Measurements from ENCODE around the gene NELFA. TPM values are rescaled to one million over a fixed set of nuclear protein-coding genes. Genes with fewer than 3 reads are reported as not detected.

Gene NELFA
- total RNA-seq, 4 donors from 2014 or later, result 2.4 to 38.8 (median 18.8) TPM

DNA sequence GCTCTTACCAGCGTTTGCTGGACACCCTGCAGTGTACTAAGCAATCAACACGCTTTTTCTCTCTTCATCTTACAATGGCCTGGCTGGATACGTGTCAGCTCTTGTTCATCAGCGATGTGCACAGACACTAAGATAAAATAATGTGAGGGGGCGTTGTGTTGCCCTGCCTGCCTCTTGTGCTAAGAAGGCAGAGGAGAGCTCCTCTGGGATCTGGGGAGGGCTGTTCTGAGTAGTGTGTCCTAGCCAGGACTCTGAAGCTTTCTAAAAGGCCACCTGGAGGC, 49.7 kb downstream of the NELFA start:
- TF ChIP-seq POLR2A (IDR thresholded peaks at IDR 0.05), result no peak
- TF ChIP-seq, protein P1, sequence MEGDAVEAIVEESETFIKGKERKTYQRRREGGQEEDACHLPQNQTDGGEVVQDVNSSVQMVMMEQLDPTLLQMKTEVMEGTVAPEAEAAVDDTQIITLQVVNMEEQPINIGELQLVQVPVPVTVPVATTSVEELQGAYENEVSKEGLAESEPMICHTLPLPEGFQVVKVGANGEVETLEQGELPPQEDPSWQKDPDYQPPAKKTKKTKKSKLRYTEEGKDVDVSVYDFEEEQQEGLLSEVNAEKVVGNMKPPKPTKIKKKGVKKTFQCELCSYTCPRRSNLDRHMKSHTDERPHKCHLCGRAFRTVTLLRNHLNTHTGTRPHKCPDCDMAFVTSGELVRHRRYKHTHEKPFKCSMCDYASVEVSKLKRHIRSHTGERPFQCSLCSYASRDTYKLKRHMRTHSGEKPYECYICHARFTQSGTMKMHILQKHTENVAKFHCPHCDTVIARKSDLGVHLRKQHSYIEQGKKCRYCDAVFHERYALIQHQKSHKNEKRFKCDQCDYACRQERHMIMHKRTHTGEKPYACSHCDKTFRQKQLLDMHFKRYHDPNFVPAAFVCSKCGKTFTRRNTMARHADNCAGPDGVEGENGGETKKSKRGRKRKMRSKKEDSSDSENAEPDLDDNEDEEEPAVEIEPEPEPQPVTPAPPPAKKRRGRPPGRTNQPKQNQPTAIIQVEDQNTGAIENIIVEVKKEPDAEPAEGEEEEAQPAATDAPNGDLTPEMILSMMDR (IDR thresholded peaks at IDR 0.05), result no peak
- no peaks in the 10 kb centered on the region for H3K4me1 ChIP-seq
- H3K36me3 ChIP-seq, result no peaks in the 10 kb centered on the region
- DNase-seq, result no peak
- intact Hi-C loops (cut with DNase I; ENCODE audit: low total_unique reads), result no loop called here
- H3K27ac ChIP-seq, result no peak overlapping the region
- no peaks in the 10 kb centered on the region for H3K9me3 ChIP-seq
- H3K27me3 ChIP-seq, result no peaks in the 10 kb centered on the region
- no peak overlapping the region for H3K4me3 ChIP-seq

DNA sequence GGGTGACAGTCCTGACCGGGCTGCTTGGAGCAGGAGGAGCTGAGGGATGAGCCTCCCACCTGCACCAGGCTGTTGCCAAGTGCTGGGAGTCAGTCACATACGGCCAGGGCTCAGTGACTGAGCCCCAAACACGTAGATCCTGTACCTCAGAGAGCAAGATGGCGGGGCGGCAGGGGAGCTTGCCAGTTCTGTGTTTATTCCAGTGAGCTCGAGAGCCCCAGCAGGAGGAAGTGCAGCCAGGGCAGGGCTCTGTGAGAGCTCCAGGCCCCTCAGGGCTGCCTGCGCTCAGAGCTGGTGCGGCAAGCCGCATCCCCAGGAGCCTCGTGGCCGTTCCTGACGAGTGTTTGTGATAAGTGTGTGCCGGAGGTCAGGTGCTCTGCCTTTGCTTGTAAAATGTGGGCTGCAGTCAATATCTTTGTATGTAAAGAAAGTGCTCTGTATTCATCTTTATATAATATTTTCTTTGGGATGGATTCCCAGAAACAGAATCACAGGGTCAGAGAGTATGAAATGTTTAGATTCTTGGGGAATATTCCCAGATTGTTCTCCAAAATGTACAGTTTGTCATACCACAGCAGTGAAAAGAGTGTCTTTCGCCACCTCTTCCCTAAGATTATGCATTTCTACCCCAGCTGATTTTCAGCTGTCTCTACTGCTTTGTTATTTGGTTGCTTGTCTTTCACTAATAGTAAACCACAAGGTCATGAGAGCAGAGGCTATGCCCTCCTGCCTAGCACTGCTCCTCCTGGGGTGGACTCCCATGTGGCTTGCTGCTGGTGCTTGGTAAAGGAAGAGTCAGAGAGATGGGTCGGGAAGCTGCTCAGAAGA, 50.3 kb downstream of the NELFA start:
- no peak overlapping the region for H3K4me3 ChIP-seq
- H3K27me3 ChIP-seq, result no peaks in the 10 kb centered on the region
- no peaks in the 10 kb centered on the region for H3K4me1 ChIP-seq
- no peaks in the 10 kb centered on the region for H3K9me3 ChIP-seq
- DNase-seq, result no peak
- no peak for TF ChIP-seq POLR2A (IDR thresholded peaks at IDR 0.05)
- TF ChIP-seq, protein P1 (IDR thresholded peaks at IDR 0.05), result no peak
- no peak overlapping the region for H3K27ac ChIP-seq
- H3K36me3 ChIP-seq, result no peaks in the 10 kb centered on the region
- intact Hi-C loops (cut with DNase I; ENCODE audit: low total_unique reads), result no loop called here

DNA sequence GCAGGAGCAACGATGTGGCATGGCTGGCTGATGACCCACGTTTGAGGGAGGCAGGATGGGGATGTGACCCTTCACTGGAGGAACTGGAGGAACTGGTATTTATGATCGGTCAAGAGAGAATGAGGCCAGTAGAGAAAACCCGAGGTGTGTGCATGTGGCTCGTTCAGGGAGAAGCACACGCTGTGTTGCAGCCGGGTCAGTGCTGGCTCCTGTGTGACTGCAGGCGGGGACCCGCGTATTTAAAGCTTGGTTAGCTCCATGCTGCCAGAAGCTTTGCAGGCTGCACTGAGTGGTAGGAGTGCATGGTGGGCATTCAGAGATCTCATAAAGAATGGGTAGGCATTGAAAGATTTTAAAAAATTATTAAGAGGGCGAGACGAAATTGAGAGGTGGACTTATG, 52.1 kb downstream of the NELFA start:
- no peak for DNase-seq
- no peak for TF ChIP-seq POLR2A (IDR thresholded peaks at IDR 0.05)
- TF ChIP-seq, protein P1 (IDR thresholded peaks at IDR 0.05), result no peak
- H3K27ac ChIP-seq, result no peak overlapping the region
- no peaks in the 10 kb centered on the region for H3K4me1 ChIP-seq
- no peaks in the 10 kb centered on the region for H3K9me3 ChIP-seq
- H3K27me3 ChIP-seq, result no peaks in the 10 kb centered on the region
- intact Hi-C loops (cut with DNase I; ENCODE audit: low total_unique reads), result no loop called here
- H3K36me3 ChIP-seq, result no peaks in the 10 kb centered on the region
- H3K4me3 ChIP-seq, result no peak overlapping the region

DNA sequence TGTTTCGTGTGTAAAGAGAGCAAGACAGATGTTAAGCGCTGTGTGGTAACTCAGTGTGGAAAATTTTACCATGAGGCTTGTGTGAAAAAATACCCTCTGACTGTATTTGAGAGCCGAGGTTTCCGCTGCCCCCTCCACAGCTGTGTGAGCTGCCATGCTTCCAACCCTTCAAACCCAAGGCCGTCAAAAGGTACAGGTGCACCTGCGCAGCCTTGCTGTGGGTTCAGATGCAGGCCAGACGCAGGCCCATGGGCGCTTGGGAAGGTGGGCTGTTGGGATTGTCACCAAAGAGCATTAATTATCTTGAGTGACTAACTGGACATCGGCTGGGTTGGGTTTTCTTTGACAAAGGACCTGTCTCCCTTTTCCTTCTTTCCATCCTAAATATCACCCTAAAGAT, 55.4 kb downstream of the NELFA start:
- TF ChIP-seq POLR2A (IDR thresholded peaks at IDR 0.05), result no peak
- TF ChIP-seq, protein P1 (IDR thresholded peaks at IDR 0.05), result no peak
- Histone ChIP-seq H3K4me1 (no peaks in the 10 kb centered on the region), H3K9me3 (no peaks in the 10 kb centered on the region), H3K27me3 (no peaks in the 10 kb centered on the region), H3K27ac (no peak overlapping the region), H3K4me3 (no peak overlapping the region), H3K36me3 (no peaks in the 10 kb centered on the region)
- intact Hi-C loops (cut with DNase I; ENCODE audit: low total_unique reads), result no loop called here
- no peak for DNase-seq

DNA sequence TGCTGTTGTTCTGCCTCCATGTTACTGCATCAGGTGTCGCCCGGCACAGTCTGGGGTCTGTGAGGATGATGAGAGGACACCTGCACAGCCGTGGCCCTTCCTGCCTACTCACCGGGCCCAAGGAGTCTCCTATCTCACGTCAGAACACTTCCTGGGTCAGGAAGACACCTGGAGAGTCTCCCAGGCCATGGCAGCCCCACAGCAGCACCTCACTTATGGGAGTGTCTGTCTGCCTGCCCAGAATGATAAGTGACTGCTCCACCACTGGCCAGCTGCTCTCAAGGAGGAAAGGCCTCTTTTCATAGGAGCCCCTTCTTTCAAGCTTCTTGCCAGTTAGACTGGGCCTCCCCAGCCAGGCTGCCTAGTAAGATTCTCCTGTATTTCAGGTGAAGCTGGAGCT, 56.1 kb downstream of the NELFA start:
- intact Hi-C loops (cut with DNase I; ENCODE audit: low total_unique reads), result no loop called here
- H3K36me3 ChIP-seq, result no peaks in the 10 kb centered on the region
- no peak for DNase-seq
- H3K9me3 ChIP-seq, result no peaks in the 10 kb centered on the region
- no peaks in the 10 kb centered on the region for H3K4me1 ChIP-seq
- no peak for TF ChIP-seq POLR2A (IDR thresholded peaks at IDR 0.05)
- TF ChIP-seq, protein P1 (IDR thresholded peaks at IDR 0.05), result no peak
- H3K27ac ChIP-seq, result no peak overlapping the region
- H3K27me3 ChIP-seq, result no peaks in the 10 kb centered on the region
- no peak overlapping the region for H3K4me3 ChIP-seq
